HT-29 (cell line): Measurements from ENCODE around the gene LRRC61. TPM values are rescaled to one million over a fixed set of nuclear protein-coding genes. Genes with fewer than 3 reads are reported as not detected.

Experiments
- DNase-seq: peaks from one replicate; pipeline ENCODE4 v3.0.0-alpha.2; 2015; ENCODE audit warnings: low spot score
- total RNA-seq: library from RNA; depleted of rRNA; stranded (reverse); fragments of >200 nt; shearing (Covaris generic); gene quantifications from 2 replicates; pipeline ENCODE4 v1.2.3, GENCODE V29; 2014

The LRRC61 gene
- total RNA-seq, 1 experiment from 2014 or later: 76.1 TPM

- DNase-seq: no peak
Observed at GRCh38 chr7:150330211-150330885, 7.2 kb downstream of the LRRC61 start.

DNA sequence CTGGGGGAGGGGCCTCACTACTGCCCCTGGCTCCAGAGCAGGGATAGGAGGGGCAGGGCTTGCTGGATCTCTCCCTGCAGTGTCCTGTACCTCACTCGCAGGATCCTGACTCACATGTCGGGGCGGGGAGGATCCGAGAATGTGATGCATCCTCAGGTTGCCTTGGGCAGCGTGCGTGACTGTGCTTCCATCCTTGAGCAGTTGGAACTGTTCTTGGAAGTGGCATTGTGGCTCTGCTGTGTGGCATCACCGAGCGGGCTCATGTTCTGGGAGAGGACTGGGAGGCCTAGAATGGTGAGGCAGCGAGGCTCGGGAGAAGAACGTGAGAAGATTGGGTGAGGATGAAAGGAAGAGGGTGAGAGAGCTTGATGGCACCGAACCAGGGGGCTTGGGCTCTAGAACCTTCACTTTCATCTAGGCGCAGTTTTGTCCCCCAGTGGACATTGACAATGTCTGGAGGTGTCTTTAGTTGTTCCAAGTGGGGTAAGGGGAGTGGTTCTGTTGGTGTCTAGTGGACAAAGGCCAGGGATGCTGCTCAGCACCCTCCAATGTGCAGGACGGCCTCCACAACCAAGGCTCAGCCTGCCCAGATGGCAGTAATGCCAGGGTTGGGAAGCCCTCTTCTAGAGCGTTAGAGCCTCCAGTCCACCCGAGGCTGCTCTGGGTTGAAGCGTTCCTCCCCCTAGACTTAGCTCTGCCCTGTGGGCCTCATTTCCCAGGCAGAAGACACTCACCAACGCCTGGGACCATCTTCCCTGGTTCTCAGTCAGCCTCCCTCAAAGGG, 9.9 kb downstream of the LRRC61 start:
- no peak for DNase-seq

DNA sequence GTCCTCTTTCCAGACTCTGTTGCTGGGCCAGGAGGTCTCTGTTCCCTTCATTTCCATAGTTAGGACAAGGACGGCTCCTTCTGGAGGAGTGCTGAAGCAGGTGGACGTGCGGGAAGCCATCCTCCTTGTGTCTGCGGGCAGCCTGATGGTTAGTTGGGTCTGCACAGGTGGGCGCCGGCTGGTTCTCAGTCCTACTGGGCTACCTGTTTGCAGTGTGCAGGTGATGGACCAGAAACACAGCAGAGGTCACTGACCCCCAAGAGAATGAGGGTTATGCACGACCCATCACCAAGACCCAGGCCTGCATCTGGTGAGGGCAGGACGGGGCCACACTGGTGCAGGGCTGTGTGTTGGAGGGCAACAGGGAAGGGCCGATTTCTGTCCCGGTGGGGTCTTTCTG, 10.5 kb downstream of the LRRC61 start:
- DNase-seq: no peak

- no peak for DNase-seq
Observed at GRCh38 chr7:150334108-150334507, 11.0 kb downstream of the LRRC61 start.

GRCh38 chr7:150335108-150335773, 12.1 kb downstream of the LRRC61 start:
- DNase-seq: no peak

DNA sequence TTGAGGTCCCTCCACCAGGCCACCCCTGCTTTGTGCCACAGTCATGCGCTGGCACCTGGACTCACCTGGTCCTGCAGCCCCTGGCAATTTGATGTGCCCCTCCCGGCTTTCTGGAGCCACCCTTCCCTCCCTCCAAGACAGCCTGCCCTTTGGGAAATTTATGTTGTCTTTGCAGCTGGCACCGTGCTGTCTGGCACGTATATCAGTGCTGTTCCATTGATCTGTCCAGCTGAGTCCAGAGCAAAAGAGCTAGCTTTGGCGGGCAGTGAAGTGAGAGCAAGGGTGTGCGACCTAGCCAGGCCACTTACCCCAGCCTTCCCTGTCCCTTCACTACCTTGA, 12.6 kb downstream of the LRRC61 start:
- DNase-seq: no peak

GRCh38 chr7:150336746-150337145, 13.6 kb downstream of the LRRC61 start:
- DNase-seq: no peak

GRCh38 chr7:150337179-150337578, 14.0 kb downstream of the LRRC61 start:
- DNase-seq: no peak

GRCh38 chr7:150337659-150338081, 14.5 kb downstream of the LRRC61 start:
- no peak for DNase-seq

DNA sequence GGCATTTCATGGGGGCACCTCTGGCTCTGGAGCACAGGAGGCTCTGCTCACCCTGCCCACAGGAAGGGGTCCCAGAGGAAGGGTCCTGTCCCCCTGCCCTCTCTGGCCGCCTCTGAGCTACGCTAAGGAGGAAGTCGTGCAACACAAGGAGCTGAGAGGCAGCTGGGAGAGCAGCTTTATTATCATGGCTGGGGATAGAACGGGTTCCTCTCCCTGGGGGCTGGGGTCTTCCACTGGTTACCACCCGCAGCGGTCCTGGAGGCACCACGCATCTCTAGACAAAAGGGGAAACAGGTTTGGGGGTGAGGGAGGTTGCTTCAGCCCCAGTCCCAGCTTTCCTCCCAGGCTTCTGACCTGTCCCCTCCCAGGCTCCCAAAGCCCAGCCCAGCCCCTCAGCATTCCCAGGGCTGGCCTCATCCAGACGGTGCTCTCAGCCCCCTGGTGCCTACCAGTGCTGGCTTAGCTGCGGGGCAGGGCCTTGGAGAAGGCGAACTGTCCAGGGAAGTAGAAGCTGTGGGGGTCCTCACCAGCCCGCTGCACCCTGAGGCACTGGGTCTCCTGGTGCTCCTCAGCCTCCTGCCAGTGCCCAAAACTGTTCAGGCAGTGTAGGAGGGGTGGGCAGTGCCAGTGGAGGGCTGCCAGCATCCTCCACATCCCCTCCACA, 15.1 kb downstream of the LRRC61 start:
- DNase-seq: no peak

GRCh38 chr7:150339409-150339809, 16.3 kb downstream of the LRRC61 start:
- DNase-seq: peak; percentile 50

- peak; percentile 73 for DNase-seq
Observed at GRCh38 chr7:150340024-150340749, 17.0 kb downstream of the LRRC61 start.

DNA sequence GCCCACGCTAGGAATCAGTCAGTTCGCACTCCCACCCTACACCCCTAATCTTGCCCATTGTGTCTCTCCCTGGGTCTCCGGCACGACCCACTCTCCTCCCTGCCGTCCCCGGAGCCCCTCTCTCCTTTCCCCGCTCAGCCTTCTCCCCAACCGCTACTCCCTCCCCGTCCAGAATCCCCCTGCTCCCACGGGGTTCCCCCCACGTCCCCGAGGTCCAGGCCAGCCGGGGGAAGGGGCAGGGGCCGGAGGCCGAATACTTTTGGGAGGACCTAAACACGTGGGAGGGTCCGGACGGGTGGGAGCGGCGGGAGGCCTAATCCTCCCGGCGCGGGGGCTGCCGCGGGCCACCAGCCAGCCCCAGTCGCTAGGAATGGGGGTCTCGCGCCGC, 17.7 kb downstream of the LRRC61 start:
- no peak for DNase-seq

GRCh38 chr7:150341263-150342120, 18.3 kb downstream of the LRRC61 start, which contains the start of gene RARRES2:
TSS of gene RARRES2 (minus strand) at chr7:150341629. CDS start at chr7:150340609, 1,020 bp downstream.
- no peak for DNase-seq

DNA sequence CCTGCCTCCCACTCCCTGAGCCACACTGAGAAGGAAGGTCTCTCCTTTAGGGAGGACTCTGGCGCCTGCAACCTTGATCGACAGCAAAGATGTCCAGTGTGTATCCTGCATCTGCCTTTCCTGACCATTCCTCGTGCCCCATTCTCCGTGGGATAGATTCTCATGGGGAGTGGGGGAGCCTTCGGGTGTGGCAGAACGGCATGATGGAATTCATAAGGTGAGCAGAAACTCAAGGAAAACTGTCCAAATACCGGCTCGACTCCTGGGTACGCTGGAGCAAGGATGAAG, 18.9 kb downstream of the LRRC61 start:
- no peak for DNase-seq

GRCh38 chr7:150343225-150343624, 20.1 kb downstream of the LRRC61 start:
- DNase-seq: no peak

- DNase-seq: no peak
Observed at GRCh38 chr7:150344299-150344698, 21.1 kb downstream of the LRRC61 start.

DNA sequence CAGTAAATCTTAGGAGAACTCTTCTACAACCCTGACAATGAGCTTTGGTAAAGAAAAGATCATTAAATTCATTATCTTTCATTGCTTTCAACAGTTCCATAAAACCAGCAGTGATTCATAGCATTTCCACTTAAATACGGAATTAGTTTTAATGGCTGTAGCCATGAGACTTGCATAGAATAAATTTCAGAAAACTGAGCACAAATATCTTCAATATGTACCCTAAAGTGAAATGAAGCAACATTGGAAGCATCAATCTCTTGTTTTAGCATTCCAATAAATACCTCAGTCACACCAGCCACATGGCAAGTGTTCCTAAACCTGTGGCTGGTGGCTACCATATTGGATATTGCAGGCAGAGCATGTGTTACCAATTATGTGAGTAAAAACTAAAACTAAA, 21.9 kb downstream of the LRRC61 start:
- no peak for DNase-seq

DNA sequence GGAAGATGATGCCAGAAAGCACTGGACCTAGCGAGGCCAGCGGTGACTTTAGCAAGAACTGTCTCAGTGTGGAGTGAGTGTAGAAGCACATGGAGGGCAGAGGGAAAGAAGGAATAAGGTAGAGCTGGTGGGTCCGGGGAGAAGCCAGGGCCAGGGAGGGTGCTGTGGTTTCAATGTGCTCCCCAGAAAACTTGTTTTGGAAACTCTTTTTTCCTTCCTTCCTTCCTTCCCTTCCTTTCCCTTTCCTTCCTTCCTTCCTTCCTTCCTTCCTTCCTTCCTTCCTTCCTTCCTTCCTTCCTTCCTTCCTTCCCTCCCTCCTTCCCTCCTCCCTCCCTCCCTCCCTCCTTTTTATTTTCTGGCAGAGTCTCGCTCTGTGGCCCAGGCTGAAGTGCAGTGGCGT, 23.8 kb downstream of the LRRC61 start:
- DNase-seq: no peak

DNA sequence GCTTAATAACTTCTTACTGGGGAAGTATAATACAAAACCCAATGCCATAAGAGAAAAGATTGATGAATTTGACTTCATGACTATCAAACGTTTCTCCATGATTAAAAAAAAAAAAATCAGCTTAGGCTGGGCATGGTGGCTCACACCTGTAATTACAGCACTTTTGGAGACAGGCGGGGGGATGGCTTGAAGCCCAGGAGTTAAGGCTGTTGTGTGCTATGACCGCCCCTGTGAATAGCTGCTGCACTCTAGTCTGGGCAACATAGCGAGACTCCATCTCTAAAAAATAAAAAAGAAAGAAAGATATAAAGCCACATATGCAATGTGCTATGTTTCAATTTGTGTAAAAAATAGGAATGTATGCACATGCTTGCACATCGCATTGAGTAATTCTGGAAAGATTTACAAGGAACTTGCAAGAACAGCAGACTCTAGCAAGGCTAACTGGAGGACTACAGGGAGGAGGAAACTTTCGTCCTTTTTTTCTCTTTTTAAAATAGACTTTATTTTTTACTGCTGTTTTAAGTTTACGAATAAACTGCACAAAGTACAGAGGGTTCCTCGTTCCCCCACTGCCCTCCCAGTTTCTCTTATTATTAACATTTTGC, 28.5 kb downstream of the LRRC61 start:
- no peak for DNase-seq
